ENCODE data around the gene CDC25A. TPM values are rescaled to one million over a fixed set of nuclear protein-coding genes. Genes with fewer than 3 reads are reported as not detected.

Gene CDC25A
- total and polyA plus RNA-seq, 2 of the 13 experiments (the other 11 are each of a cell fraction or from before 2014, with no cell fraction given), result 7.9 to 45.4 TPM

- TF ChIP-seq, protein P1, sequence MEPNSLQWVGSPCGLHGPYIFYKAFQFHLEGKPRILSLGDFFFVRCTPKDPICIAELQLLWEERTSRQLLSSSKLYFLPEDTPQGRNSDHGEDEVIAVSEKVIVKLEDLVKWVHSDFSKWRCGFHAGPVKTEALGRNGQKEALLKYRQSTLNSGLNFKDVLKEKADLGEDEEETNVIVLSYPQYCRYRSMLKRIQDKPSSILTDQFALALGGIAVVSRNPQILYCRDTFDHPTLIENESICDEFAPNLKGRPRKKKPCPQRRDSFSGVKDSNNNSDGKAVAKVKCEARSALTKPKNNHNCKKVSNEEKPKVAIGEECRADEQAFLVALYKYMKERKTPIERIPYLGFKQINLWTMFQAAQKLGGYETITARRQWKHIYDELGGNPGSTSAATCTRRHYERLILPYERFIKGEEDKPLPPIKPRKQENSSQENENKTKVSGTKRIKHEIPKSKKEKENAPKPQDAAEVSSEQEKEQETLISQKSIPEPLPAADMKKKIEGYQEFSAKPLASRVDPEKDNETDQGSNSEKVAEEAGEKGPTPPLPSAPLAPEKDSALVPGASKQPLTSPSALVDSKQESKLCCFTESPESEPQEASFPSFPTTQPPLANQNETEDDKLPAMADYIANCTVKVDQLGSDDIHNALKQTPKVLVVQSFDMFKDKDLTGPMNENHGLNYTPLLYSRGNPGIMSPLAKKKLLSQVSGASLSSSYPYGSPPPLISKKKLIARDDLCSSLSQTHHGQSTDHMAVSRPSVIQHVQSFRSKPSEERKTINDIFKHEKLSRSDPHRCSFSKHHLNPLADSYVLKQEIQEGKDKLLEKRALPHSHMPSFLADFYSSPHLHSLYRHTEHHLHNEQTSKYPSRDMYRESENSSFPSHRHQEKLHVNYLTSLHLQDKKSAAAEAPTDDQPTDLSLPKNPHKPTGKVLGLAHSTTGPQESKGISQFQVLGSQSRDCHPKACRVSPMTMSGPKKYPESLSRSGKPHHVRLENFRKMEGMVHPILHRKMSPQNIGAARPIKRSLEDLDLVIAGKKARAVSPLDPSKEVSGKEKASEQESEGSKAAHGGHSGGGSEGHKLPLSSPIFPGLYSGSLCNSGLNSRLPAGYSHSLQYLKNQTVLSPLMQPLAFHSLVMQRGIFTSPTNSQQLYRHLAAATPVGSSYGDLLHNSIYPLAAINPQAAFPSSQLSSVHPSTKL (CRISPR knock-in tag; IDR thresholded peaks at IDR 0.05), result 0 out of 2 replicates have a peak, but pooled peaks have one; percentile 7
- peak; percentile 26; the same call in 1 of the 2 replicates for TF ChIP-seq ZFX (CRISPR knock-in tag; IDR thresholded peaks at IDR 0.05; ENCODE audit: low read depth)
- no peak for TF ChIP-seq LCORL (IDR thresholded peaks at IDR 0.05)
- no peak for TF ChIP-seq LCORL (CRISPR knock-in tag; IDR thresholded peaks at IDR 0.05)
- no peak for TF ChIP-seq ZNF709 (CRISPR knock-in tag; IDR thresholded peaks at IDR 0.05)
- no peak for TF ChIP-seq GTF3A (CRISPR knock-in tag; conservative IDR thresholded peaks at IDR 0.05)
- TF ChIP-seq, protein P2, sequence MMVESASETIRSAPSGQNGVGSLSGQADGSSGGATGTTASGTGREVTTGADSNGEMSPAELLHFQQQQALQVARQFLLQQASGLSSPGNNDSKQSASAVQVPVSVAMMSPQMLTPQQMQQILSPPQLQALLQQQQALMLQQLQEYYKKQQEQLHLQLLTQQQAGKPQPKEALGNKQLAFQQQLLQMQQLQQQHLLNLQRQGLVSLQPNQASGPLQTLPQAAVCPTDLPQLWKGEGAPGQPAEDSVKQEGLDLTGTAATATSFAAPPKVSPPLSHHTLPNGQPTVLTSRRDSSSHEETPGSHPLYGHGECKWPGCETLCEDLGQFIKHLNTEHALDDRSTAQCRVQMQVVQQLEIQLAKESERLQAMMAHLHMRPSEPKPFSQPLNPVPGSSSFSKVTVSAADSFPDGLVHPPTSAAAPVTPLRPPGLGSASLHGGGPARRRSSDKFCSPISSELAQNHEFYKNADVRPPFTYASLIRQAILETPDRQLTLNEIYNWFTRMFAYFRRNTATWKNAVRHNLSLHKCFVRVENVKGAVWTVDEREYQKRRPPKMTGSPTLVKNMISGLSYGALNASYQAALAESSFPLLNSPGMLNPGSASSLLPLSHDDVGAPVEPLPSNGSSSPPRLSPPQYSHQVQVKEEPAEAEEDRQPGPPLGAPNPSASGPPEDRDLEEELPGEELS (CRISPR knock-in tag; IDR thresholded peaks at IDR 0.05), result no peak
- TF ChIP-seq ZMYM3 (CRISPR knock-in tag; IDR thresholded peaks at IDR 0.05), result peak; percentile 14; the same call in 1 of the 2 replicates
- TF ChIP-seq, protein P3, sequence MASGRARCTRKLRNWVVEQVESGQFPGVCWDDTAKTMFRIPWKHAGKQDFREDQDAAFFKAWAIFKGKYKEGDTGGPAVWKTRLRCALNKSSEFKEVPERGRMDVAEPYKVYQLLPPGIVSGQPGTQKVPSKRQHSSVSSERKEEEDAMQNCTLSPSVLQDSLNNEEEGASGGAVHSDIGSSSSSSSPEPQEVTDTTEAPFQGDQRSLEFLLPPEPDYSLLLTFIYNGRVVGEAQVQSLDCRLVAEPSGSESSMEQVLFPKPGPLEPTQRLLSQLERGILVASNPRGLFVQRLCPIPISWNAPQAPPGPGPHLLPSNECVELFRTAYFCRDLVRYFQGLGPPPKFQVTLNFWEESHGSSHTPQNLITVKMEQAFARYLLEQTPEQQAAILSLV (CRISPR knock-in tag; IDR thresholded peaks at IDR 0.05; ENCODE audit: borderline replicate concordance), result no peak
- no peak for TF ChIP-seq FOXO4 (CRISPR knock-in tag; conservative IDR thresholded peaks at IDR 0.05)
- TF ChIP-seq SALL1 (CRISPR knock-in tag; IDR thresholded peaks at IDR 0.05), result peak; percentile 32; the same call in 1 of the 2 replicates
- no peak for TF ChIP-seq ZNF775 (CRISPR knock-in tag; IDR thresholded peaks at IDR 0.05; ENCODE audit: borderline replicate concordance)
These were observed 57.8 kb downstream of the CDC25A start (continued) for GRCh38 chr3:48130321-48130904.
